ENCODE measurements around the gene FOXP1.

Gene FOXP1

GRCh38 chr3:71369701-71370391 is 213.7 kb downstream of the FOXP1 start:
- H3K4me3 Mint-ChIP-seq = no peak overlapping the region
- H3K27ac Mint-ChIP-seq = no peak overlapping the region
- peaks cover 7% of the 10 kb centered on the region for H3K4me1 Mint-ChIP-seq
- no peaks in the 10 kb centered on the region for H3K36me3 Mint-ChIP-seq
- no peak for DNase-seq (ENCODE audit: low spot score in 2 of 2)
- ATAC-seq = no peak
- H3K9me3 Mint-ChIP-seq = no peaks in the 10 kb centered on the region

- ATAC-seq = no peak
- Mint-ChIP-seq H3K4me3 (no peak overlapping the region), H3K9me3 (no peaks in the 10 kb centered on the region), H3K27ac (no peak overlapping the region), H3K36me3 (no peaks in the 10 kb centered on the region), H3K4me1 (peaks cover 7% of the 10 kb centered on the region)
- DNase-seq (ENCODE audit: low spot score in 2 of 2) = no peak
Measured at GRCh38 chr3:71366988-71367604, 216.4 kb downstream of the FOXP1 start.

- Mint-ChIP-seq H3K36me3 (no peaks in the 10 kb centered on the region), H3K27ac (peak overlapping the region; percentile 75), H3K4me1 (peaks cover 47% of the 10 kb centered on the region), H3K9me3 (no peaks in the 10 kb centered on the region), H3K4me3 (peak overlapping the region; percentile 45)
- ATAC-seq = no peak
- DNase-seq (ENCODE audit: low spot score in 2 of 2) = no peak
Measured at GRCh38 chr3:71361334-71361890, 222.1 kb downstream of the FOXP1 start.

- DNase-seq (ENCODE audit: low spot score in 2 of 2) (no peak), ATAC-seq (peak; percentile 86)
- H3K4me1 Mint-ChIP-seq = peaks cover 53% of the 10 kb centered on the region
- peak overlapping the region; percentile 45 for H3K4me3 Mint-ChIP-seq
- H3K36me3 Mint-ChIP-seq = no peaks in the 10 kb centered on the region
- H3K27ac Mint-ChIP-seq = peak overlapping the region; percentile 75
- no peaks in the 10 kb centered on the region for H3K9me3 Mint-ChIP-seq
Measured at GRCh38 chr3:71360764-71361163, 222.8 kb downstream of the FOXP1 start.

GRCh38 chr3:71360180-71360579 is 223.3 kb downstream of the FOXP1 start:
- no peaks in the 10 kb centered on the region for H3K9me3 Mint-ChIP-seq
- peak overlapping the region; percentile 45 for H3K4me3 Mint-ChIP-seq
- ATAC-seq = peak; percentile 77
- no peak for DNase-seq (ENCODE audit: low spot score in 2 of 2)
- no peaks in the 10 kb centered on the region for H3K36me3 Mint-ChIP-seq
- H3K4me1 Mint-ChIP-seq = peaks cover 59% of the 10 kb centered on the region
- H3K27ac Mint-ChIP-seq = peak overlapping the region; percentile 75

- Mint-ChIP-seq H3K27ac (peak overlapping the region; percentile 18), H3K36me3 (no peaks in the 10 kb centered on the region), H3K4me3 (peak overlapping the region; percentile 8), H3K9me3 (no peaks in the 10 kb centered on the region), H3K4me1 (peaks cover 65% of the 10 kb centered on the region)
- ATAC-seq = peak; percentile 77
- DNase-seq (ENCODE audit: low spot score in 2 of 2) = peak in 1 of 2 donors; percentile 62
Measured at GRCh38 chr3:71358243-71358642, 225.3 kb downstream of the FOXP1 start.

GRCh38 chr3:71356265-71356664 is 227.3 kb downstream of the FOXP1 start:
- no peaks in the 10 kb centered on the region for H3K36me3 Mint-ChIP-seq
- peak overlapping the region; percentile 18 for H3K4me3 Mint-ChIP-seq
- DNase-seq (ENCODE audit: low spot score in 2 of 2) (no peak), ATAC-seq (no peak)
- peaks cover 58% of the 10 kb centered on the region for H3K4me1 Mint-ChIP-seq
- peak overlapping the region; percentile 20 for H3K27ac Mint-ChIP-seq
- H3K9me3 Mint-ChIP-seq = no peaks in the 10 kb centered on the region

- Mint-ChIP-seq H3K9me3 (no peaks in the 10 kb centered on the region), H3K36me3 (no peaks in the 10 kb centered on the region), H3K4me1 (peaks cover 54% of the 10 kb centered on the region), H3K27ac (peak overlapping the region; percentile 20), H3K4me3 (peak overlapping the region; percentile 18)
- peak; percentile 43 for ATAC-seq
- peak in 1 of 2 donors; percentile 63 for DNase-seq (ENCODE audit: low spot score in 2 of 2)
Measured at GRCh38 chr3:71355862-71356261, 227.7 kb downstream of the FOXP1 start.

GRCh38 chr3:71355037-71355436 is 228.5 kb downstream of the FOXP1 start:
- Mint-ChIP-seq H3K36me3 (no peaks in the 10 kb centered on the region), H3K9me3 (no peaks in the 10 kb centered on the region), H3K4me3 (no peak overlapping the region), H3K4me1 (peaks cover 46% of the 10 kb centered on the region), H3K27ac (no peak overlapping the region)
- DNase-seq (ENCODE audit: low spot score in 2 of 2) (no peak), ATAC-seq (no peak)

GRCh38 chr3:71351403-71352149 is 232.0 kb downstream of the FOXP1 start:
- ATAC-seq (no peak), DNase-seq (ENCODE audit: low spot score in 2 of 2) (no peak)
- H3K9me3 Mint-ChIP-seq = no peaks in the 10 kb centered on the region
- no peaks in the 10 kb centered on the region for H3K36me3 Mint-ChIP-seq
- H3K4me1 Mint-ChIP-seq = peaks cover 20% of the 10 kb centered on the region
- H3K4me3 Mint-ChIP-seq = no peak overlapping the region
- no peak overlapping the region for H3K27ac Mint-ChIP-seq

- H3K27ac Mint-ChIP-seq = no peak overlapping the region
- H3K9me3 Mint-ChIP-seq = no peaks in the 10 kb centered on the region
- no peaks in the 10 kb centered on the region for H3K36me3 Mint-ChIP-seq
- H3K4me1 Mint-ChIP-seq = peaks cover 14% of the 10 kb centered on the region
- ATAC-seq = no peak
- no peak overlapping the region for H3K4me3 Mint-ChIP-seq
- no peak for DNase-seq (ENCODE audit: low spot score in 2 of 2)
Measured at GRCh38 chr3:71350998-71351397, 232.5 kb downstream of the FOXP1 start.

GRCh38 chr3:71348831-71349230 is 234.7 kb downstream of the FOXP1 start:
- ATAC-seq (no peak), DNase-seq (ENCODE audit: low spot score in 2 of 2) (no peak)
- Mint-ChIP-seq H3K4me3 (no peak overlapping the region), H3K4me1 (no peaks in the 10 kb centered on the region), H3K9me3 (no peaks in the 10 kb centered on the region), H3K27ac (no peak overlapping the region), H3K36me3 (no peaks in the 10 kb centered on the region)

GRCh38 chr3:71348001-71348632 is 235.4 kb downstream of the FOXP1 start:
- no peak overlapping the region for H3K4me3 Mint-ChIP-seq
- no peak for ATAC-seq
- H3K27ac Mint-ChIP-seq = no peak overlapping the region
- H3K4me1 Mint-ChIP-seq = no peaks in the 10 kb centered on the region
- H3K36me3 Mint-ChIP-seq = no peaks in the 10 kb centered on the region
- DNase-seq (ENCODE audit: low spot score in 2 of 2) = no peak
- no peaks in the 10 kb centered on the region for H3K9me3 Mint-ChIP-seq

GRCh38 chr3:71346061-71346460 is 237.5 kb downstream of the FOXP1 start:
- no peak overlapping the region for H3K27ac Mint-ChIP-seq
- no peaks in the 10 kb centered on the region for H3K4me1 Mint-ChIP-seq
- H3K9me3 Mint-ChIP-seq = peaks cover 3% of the 10 kb centered on the region
- no peak overlapping the region for H3K4me3 Mint-ChIP-seq
- no peaks in the 10 kb centered on the region for H3K36me3 Mint-ChIP-seq
- DNase-seq (ENCODE audit: low spot score in 2 of 2) (no peak), ATAC-seq (no peak)

- ATAC-seq (no peak), DNase-seq (ENCODE audit: low spot score in 2 of 2) (no peak)
- Mint-ChIP-seq H3K27ac (no peak overlapping the region), H3K4me1 (no peaks in the 10 kb centered on the region), H3K36me3 (no peaks in the 10 kb centered on the region), H3K9me3 (peaks cover 4% of the 10 kb centered on the region), H3K4me3 (no peak overlapping the region)
Measured at GRCh38 chr3:71345429-71346040, 238.0 kb downstream of the FOXP1 start.

Measured in stimulated activated effector memory CD8-positive, alpha-beta T cell treated with anti-CD3 and anti-CD28 coated beads, Interleukin-12 subunit alpha, Interleukin-12 subunit beta, amount 100 ng/mL, for 72 hours (primary cell).